ENCODE results near the gene AUTS2. TPM values are rescaled to one million over a fixed set of nuclear protein-coding genes. Genes with fewer than 3 reads are reported as not detected.

AUTS2 gene
- polyA plus RNA-seq, 1 donor (not counting 4 experiments of a cell fraction or from before 2014, with no cell fraction given) = 4.7 TPM

GRCh38 chr7:69811476-69812308 lies 213.4 kb downstream of the AUTS2 start:
- H3K27me3 ChIP-seq (ENCODE audit: control insufficient read depth, extremely low read depth, insufficient read depth, low read length) = no peaks in the 10 kb centered on the region
- H3K9me3 ChIP-seq (ENCODE audit: control insufficient read depth, low read depth, low read length) = no peaks in the 10 kb centered on the region
- H3K79me2 ChIP-seq (ENCODE audit: control insufficient read depth, insufficient read depth, low read length) = no peaks in the 10 kb centered on the region
- no peak overlapping the region for H3K27ac ChIP-seq (ENCODE audit: control insufficient read depth, insufficient read depth, low read length)
- H3K4me2 ChIP-seq (ENCODE audit: control insufficient read depth, extremely low read depth, insufficient read depth, low read depth, low read length) = no peak overlapping the region
- DNase-seq (ENCODE audit: low read depth, low spot score) (no peak), FAIRE-seq (no peak)
- no peak overlapping the region for H3K9ac ChIP-seq (ENCODE audit: control insufficient read depth, extremely low read depth, insufficient read depth, low read length)
- TF ChIP-seq CTCF (optimal IDR thresholded peaks at IDR 0.05 in 1 of 3, IDR thresholded peaks at IDR 0.05 in 1 of 3, conservative IDR thresholded peaks at IDR 0.05 in 1 of 3; ENCODE audit: extremely low read depth in 1 of 3, insufficient read depth in 2 of 3, low read length in 3 of 3) = no peak
- TF ChIP-seq EZH2 (IDR thresholded peaks at IDR 0.05; ENCODE audit: low read length) = no peak
- dilution Hi-C loops (cut with MboI; ENCODE audit: extremely low pct_ligation_motif_present, low sequenced_read_pairs) = no loop called here
- H4K20me1 ChIP-seq (ENCODE audit: control insufficient read depth, extremely low read depth, insufficient read depth, low read length) = no peaks in the 10 kb centered on the region
- no peak overlapping the region for H2AFZ ChIP-seq (ENCODE audit: control insufficient read depth, low read length)
- H3K36me3 ChIP-seq (ENCODE audit: control insufficient read depth in 2 of 2, extremely low read depth in 1 of 2, insufficient read depth in 2 of 2, low read length in 2 of 2) = no peaks in the 10 kb centered on the region
- H3K9me1 ChIP-seq (ENCODE audit: control insufficient read depth, extremely low read depth, insufficient read depth, low read length) = no peaks in the 10 kb centered on the region
- H3K4me1 ChIP-seq (ENCODE audit: control insufficient read depth, extremely low read depth, insufficient read depth, low read length) = no peaks in the 10 kb centered on the region
- H3K4me3 ChIP-seq (ENCODE audit: control insufficient read depth in 2 of 3, extremely low read depth in 1 of 3, insufficient read depth in 2 of 3, low read depth in 1 of 3, low read length in 3 of 3) = no peak overlapping the region

GRCh38 chr7:69812756-69813155 lies 214.5 kb downstream of the AUTS2 start:
- no peak overlapping the region for H3K27ac ChIP-seq (ENCODE audit: control insufficient read depth, insufficient read depth, low read length)
- no peaks in the 10 kb centered on the region for H3K79me2 ChIP-seq (ENCODE audit: control insufficient read depth, insufficient read depth, low read length)
- no peaks in the 10 kb centered on the region for H3K4me1 ChIP-seq (ENCODE audit: control insufficient read depth, extremely low read depth, insufficient read depth, low read length)
- no peaks in the 10 kb centered on the region for H3K9me3 ChIP-seq (ENCODE audit: control insufficient read depth, low read depth, low read length)
- no peak for TF ChIP-seq EZH2 (IDR thresholded peaks at IDR 0.05; ENCODE audit: low read length)
- TF ChIP-seq CTCF (optimal IDR thresholded peaks at IDR 0.05 in 1 of 3, IDR thresholded peaks at IDR 0.05 in 1 of 3, conservative IDR thresholded peaks at IDR 0.05 in 1 of 3; ENCODE audit: extremely low read depth in 1 of 3, insufficient read depth in 2 of 3, low read length in 3 of 3) = no peak
- FAIRE-seq (no peak), DNase-seq (ENCODE audit: low read depth, low spot score) (no peak)
- no peaks in the 10 kb centered on the region for H3K9me1 ChIP-seq (ENCODE audit: control insufficient read depth, extremely low read depth, insufficient read depth, low read length)
- H3K4me2 ChIP-seq (ENCODE audit: control insufficient read depth, extremely low read depth, insufficient read depth, low read depth, low read length) = no peak overlapping the region
- H3K36me3 ChIP-seq (ENCODE audit: control insufficient read depth in 2 of 2, extremely low read depth in 1 of 2, insufficient read depth in 2 of 2, low read length in 2 of 2) = no peaks in the 10 kb centered on the region
- no peak overlapping the region for H2AFZ ChIP-seq (ENCODE audit: control insufficient read depth, low read length)
- H3K9ac ChIP-seq (ENCODE audit: control insufficient read depth, extremely low read depth, insufficient read depth, low read length) = no peak overlapping the region
- H4K20me1 ChIP-seq (ENCODE audit: control insufficient read depth, extremely low read depth, insufficient read depth, low read length) = no peaks in the 10 kb centered on the region
- H3K27me3 ChIP-seq (ENCODE audit: control insufficient read depth, extremely low read depth, insufficient read depth, low read length) = no peaks in the 10 kb centered on the region
- H3K4me3 ChIP-seq (ENCODE audit: control insufficient read depth in 2 of 3, extremely low read depth in 1 of 3, insufficient read depth in 2 of 3, low read depth in 1 of 3, low read length in 3 of 3) = no peak overlapping the region
- dilution Hi-C loops (cut with MboI; ENCODE audit: extremely low pct_ligation_motif_present, low sequenced_read_pairs) = no loop called here
